ENCODE data around the gene CDC42EP1.
A peak's percentile ranks its signal among the peaks of the same experiment; 100 is the strongest.

CDC42EP1 gene

GRCh38 chr22:37529652-37530345, 30.5 kb upstream of the CDC42EP1 start:
- Histone ChIP-seq H3K9me3 (ENCODE audit: insufficient read depth, low read depth, low read length) (no peaks in the 10 kb centered on the region), H3K4me2 (ENCODE audit: low read depth, low read length, poor library complexity, severe bottlenecking) (peak overlapping the region; percentile 42), H3K79me2 (ENCODE audit: insufficient read depth, low read length) (no peaks in the 10 kb centered on the region), H3K36me3 (ENCODE audit: insufficient read depth, low read length) (no peaks in the 10 kb centered on the region), H2AFZ (ENCODE audit: low read length) (peak overlapping the region; percentile 62), H3F3A (ENCODE audit: low read depth) (no peaks in the 10 kb centered on the region), H3K4me3 (ENCODE audit: low read length, poor library complexity, severe bottlenecking) (no peak overlapping the region), H3K9ac (ENCODE audit: low read depth, low read length, poor library complexity, severe bottlenecking) (no peak overlapping the region), H4K20me1 (ENCODE audit: insufficient read depth, low read length, poor library complexity, severe bottlenecking) (no peaks in the 10 kb centered on the region), H3K4me1 (ENCODE audit: insufficient read depth, low read length, poor library complexity, severe bottlenecking) (peaks cover 6% of the 10 kb centered on the region), H3K27me3 (ENCODE audit: insufficient read depth, low read length, poor library complexity, severe bottlenecking) (no peaks in the 10 kb centered on the region), H3K9me2 (replicated peaks; ENCODE audit: low read depth, low read length) (no peaks in the 10 kb centered on the region)
- TF ChIP-seq EZH2phosphoT487 (IDR thresholded peaks at IDR 0.05; ENCODE audit: borderline replicate concordance): no peak
- TF ChIP-seq CTCF (conservative IDR thresholded peaks at IDR 0.05; ENCODE audit: low read length): no peak

- Histone ChIP-seq H3K36me3 (ENCODE audit: insufficient read depth, low read length) (no peaks in the 10 kb centered on the region), H3K4me3 (ENCODE audit: low read length, poor library complexity, severe bottlenecking) (no peak overlapping the region), H3K4me2 (ENCODE audit: low read depth, low read length, poor library complexity, severe bottlenecking) (no peak overlapping the region)
Measured at GRCh38 chr22:37533995-37534394, 26.3 kb upstream of the CDC42EP1 start.

GRCh38 chr22:37534445-37534844, 25.8 kb upstream of the CDC42EP1 start:
- Histone ChIP-seq H3K9me2 (replicated peaks; ENCODE audit: low read depth, low read length) (no peaks in the 10 kb centered on the region), H3K9ac (ENCODE audit: low read depth, low read length, poor library complexity, severe bottlenecking) (no peak overlapping the region), H2AFZ (ENCODE audit: low read length) (no peak overlapping the region), H3F3A (ENCODE audit: low read depth) (no peaks in the 10 kb centered on the region), H3K4me2 (ENCODE audit: low read depth, low read length, poor library complexity, severe bottlenecking) (no peak overlapping the region), H3K9me3 (ENCODE audit: insufficient read depth, low read depth, low read length) (no peaks in the 10 kb centered on the region), H3K4me1 (ENCODE audit: insufficient read depth, low read length, poor library complexity, severe bottlenecking) (peaks cover 10% of the 10 kb centered on the region), H3K79me2 (ENCODE audit: insufficient read depth, low read length) (no peaks in the 10 kb centered on the region), H4K20me1 (ENCODE audit: insufficient read depth, low read length, poor library complexity, severe bottlenecking) (no peaks in the 10 kb centered on the region), H3K27me3 (ENCODE audit: insufficient read depth, low read length, poor library complexity, severe bottlenecking) (no peaks in the 10 kb centered on the region), H3K4me3 (ENCODE audit: low read length, poor library complexity, severe bottlenecking) (no peak overlapping the region), H3K36me3 (ENCODE audit: insufficient read depth, low read length) (no peaks in the 10 kb centered on the region)
- TF ChIP-seq CTCF (conservative IDR thresholded peaks at IDR 0.05; ENCODE audit: low read length) (no peak), EZH2phosphoT487 (IDR thresholded peaks at IDR 0.05; ENCODE audit: borderline replicate concordance) (no peak)

More at GRCh38 chr22:37533995-37534394, 26.3 kb upstream of the CDC42EP1 start:
- Histone ChIP-seq H3K9me3 (ENCODE audit: insufficient read depth, low read depth, low read length) (no peaks in the 10 kb centered on the region), H3K4me1 (ENCODE audit: insufficient read depth, low read length, poor library complexity, severe bottlenecking) (peaks cover 7% of the 10 kb centered on the region), H3K9me2 (replicated peaks; ENCODE audit: low read depth, low read length) (no peaks in the 10 kb centered on the region), H4K20me1 (ENCODE audit: insufficient read depth, low read length, poor library complexity, severe bottlenecking) (no peaks in the 10 kb centered on the region), H3F3A (ENCODE audit: low read depth) (no peaks in the 10 kb centered on the region), H2AFZ (ENCODE audit: low read length) (no peak overlapping the region), H3K79me2 (ENCODE audit: insufficient read depth, low read length) (no peaks in the 10 kb centered on the region), H3K9ac (ENCODE audit: low read depth, low read length, poor library complexity, severe bottlenecking) (no peak overlapping the region), H3K27me3 (ENCODE audit: insufficient read depth, low read length, poor library complexity, severe bottlenecking) (no peaks in the 10 kb centered on the region)
- TF ChIP-seq EZH2phosphoT487 (IDR thresholded peaks at IDR 0.05; ENCODE audit: borderline replicate concordance) (no peak), CTCF (conservative IDR thresholded peaks at IDR 0.05; ENCODE audit: low read length) (no peak)
